Activated CD4-positive, alpha-beta T cell treated with anti-CD3 and anti-CD28 coated beads, Interleukin-2, amount 10 ng/mL, durations not matched to agents 24 days and 14 days (primary cell): ENCODE results near the gene CALHM3. TPM values are rescaled to one million over a fixed set of nuclear protein-coding genes. Genes with fewer than 3 reads are reported as not detected.

Experiments used
- total RNA-seq: library from RNA; stranded (reverse); gene quantifications from 2 replicates; pipeline ENCODE4 v1.2.3, GENCODE V29; 2022

Gene CALHM3
- total RNA-seq, 1 donor from 2014 or later, result not detected

Other genes starting within 250 kb of the CALHM3 start
- not detected in 2 replicates for gene RPEL1, start 233.4 kb downstream of the CALHM3 start, total RNA-seq
- 0.92 and 1.4 TPM in 2 replicates for gene INA, start 202.1 kb downstream of the CALHM3 start, total RNA-seq
- gene PCGF6, start 128.1 kb downstream of the CALHM3 start, total RNA-seq, result 19.3 and 19.7 TPM in 2 replicates
- 11.9 and 12.1 TPM in 2 replicates for gene TAF5, start 111.3 kb downstream of the CALHM3 start, total RNA-seq
- 477 and 504 TPM in 2 replicates for gene ATP5MK, start 82.8 kb downstream of the CALHM3 start, total RNA-seq
- 103 and 105 TPM in 2 replicates for gene PDCD11, start 82.6 kb downstream of the CALHM3 start, total RNA-seq
- gene CALHM2, start 26.9 kb downstream of the CALHM3 start, total RNA-seq, result 14.0 and 17.5 TPM in 2 replicates
- gene CALHM1, start 20.3 kb downstream of the CALHM3 start, total RNA-seq, result not detected in 2 replicates
- gene NEURL1, start 14.5 kb upstream of the CALHM3 start, total RNA-seq, result 2.8 and 3.1 TPM in 2 replicates